Activated T-helper 1 cell treated with Interleukin-2 at 50 U/mL for 16 hours (primary cell): Measurements from ENCODE around the gene KANSL1.

Experiments
- DNase-seq: peaks from one replicate; pipeline ENCODE4 v3.0.0-alpha.2; 2020; ENCODE audit warnings: low read depth

Gene KANSL1

GRCh38 chr17:46169913-46170638, 23.2 kb downstream of the KANSL1 start:
- no peak for DNase-seq

GRCh38 chr17:46167826-46168569, 25.2 kb downstream of the KANSL1 start:
- no peak for DNase-seq

DNA sequence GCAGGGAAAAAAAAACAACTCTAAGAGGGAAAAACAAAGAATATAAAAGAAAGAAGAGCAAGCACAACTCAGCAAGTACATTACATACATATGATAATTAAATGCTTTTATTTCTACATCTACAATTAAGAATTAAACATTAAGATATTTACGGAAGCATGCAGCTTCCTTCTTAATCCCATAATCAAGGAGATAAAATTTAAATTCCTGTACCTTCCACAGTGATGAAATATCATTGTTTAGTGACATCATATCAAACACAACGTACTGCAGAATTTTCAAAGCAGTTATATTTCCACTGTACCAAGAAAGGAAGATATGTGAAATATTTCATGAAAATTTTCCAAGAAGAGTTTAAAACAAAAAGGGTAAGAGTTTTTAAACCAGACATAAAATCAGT, 26.0 kb downstream of the KANSL1 start:
- DNase-seq = no peak

DNA sequence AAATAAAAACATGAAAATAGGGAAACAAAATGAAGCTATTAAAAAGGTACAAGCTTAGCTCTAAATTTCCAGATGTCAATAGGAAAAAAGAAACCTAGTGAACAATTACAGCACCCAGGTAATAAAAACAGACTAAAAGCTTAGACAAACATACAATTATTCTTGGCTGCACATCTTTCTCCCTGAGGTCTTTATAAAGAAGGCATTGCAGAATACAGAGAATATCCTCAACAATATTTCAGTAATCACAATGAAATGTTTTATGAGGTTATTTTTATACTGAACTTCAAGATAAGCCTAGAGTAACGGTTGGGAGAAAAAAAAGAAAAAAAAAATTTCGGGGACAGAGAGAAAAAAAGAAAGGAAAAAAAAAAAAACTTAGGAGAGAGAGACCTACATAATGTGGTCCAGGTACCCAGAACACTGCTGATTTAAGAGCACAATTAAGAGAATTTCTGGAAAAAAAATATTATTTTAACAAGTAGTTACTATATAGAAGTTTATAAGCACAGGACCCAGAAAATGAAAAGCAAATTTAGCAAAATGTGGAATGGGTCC, 26.5 kb downstream of the KANSL1 start:
- no peak for DNase-seq

DNA sequence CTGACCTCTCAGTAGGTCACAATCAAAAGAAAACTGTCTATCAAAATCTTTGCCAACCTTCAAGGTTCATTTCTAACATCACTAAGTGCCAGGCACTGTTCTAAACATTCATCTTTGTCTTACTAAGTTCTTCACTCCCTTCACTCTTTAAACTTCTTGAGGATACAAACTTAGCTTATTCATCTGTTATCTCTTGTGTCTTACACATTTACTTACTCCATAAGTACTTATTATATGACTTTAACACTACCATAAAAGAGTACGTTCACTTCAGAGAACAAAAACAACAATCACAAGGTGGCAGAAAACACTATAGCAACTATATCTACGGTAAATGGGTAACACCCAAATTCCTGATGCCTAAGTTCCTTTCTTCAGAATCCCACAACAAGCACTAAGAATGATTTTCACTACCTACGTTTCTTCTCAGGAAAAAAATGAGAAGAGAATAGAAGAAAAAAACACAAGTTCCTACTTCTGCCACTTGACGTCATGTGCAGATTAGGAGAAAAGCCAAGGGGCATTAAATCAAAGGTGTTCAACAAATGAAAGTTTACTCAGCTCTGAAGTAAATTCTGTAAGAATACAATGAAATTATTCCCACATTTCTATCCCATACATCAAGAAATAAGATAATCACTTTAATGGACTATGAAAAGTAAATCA, 29.2 kb downstream of the KANSL1 start:
- DNase-seq = no peak

- DNase-seq = no peak
These were observed 29.9 kb downstream of the KANSL1 start for GRCh38 chr17:46163316-46163715.

GRCh38 chr17:46162866-46163265, 30.4 kb downstream of the KANSL1 start:
- no peak for DNase-seq

DNA sequence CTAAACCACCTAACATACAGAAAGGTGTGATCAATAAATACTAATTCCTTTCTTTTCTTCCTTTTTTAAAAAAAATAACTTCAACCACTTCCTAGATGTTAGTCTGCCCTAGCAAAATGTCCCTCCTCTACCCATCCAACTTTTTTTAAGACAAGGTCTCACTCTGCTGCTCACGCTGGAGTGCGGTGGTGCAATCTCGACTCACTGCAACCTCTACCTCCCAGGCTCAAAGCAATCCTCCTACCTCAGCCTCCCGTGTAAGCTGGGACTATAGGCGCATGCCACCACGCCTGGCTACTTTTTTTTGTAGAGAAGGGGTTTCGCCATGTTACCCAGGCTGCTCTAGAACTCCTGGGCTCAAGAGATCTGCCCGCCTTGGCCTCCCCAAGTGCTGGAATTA, 33.1 kb downstream of the KANSL1 start:
- DNase-seq = no peak

- DNase-seq = no peak
These were observed 33.5 kb downstream of the KANSL1 start for GRCh38 chr17:46159686-46160085.

DNA sequence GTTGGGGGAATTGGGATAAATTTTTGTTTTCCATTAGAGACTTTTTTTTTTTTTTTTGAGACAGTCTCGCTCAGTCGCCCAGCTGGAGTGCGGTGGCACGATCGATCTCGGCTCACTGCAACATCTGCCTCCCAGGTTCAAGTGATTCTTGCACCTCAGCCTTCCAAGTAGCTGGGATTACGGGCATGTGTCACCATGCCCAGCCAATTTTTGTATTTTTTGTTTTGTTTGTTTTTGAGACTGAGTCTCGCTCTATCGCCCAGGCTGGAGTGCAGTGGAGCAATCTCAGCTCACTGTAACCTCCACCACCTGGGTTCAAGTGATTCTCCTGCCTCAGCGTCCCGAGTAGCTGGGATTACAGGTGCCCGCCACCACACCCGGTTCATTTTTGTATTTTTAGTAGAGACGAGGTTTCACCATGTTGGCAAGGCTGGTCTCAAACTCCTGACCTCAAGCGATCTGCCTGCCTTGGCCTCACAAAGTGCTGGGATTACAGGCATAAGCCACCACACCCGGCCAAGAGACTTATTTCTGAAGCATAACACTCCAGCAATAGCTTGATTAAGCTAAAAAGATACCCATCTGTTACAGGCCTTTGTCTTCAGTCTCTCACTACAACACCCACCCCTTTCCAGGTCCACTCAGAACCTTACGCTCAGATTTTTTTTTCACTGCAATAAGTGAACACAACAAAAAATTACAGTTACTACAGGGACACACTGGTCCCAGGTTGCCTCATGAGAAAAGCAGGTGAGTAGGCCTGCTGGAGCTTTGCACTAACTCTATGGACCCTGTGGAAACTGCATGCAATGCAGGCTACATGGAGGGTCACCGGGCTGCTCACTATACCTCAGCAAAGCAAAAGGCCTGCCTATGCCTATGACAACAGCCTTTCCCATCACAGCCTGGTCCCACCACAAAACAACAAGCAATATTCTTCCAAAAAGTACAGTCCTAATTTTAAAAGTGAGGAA, 34.6 kb downstream of the KANSL1 start:
- no peak for DNase-seq

DNA sequence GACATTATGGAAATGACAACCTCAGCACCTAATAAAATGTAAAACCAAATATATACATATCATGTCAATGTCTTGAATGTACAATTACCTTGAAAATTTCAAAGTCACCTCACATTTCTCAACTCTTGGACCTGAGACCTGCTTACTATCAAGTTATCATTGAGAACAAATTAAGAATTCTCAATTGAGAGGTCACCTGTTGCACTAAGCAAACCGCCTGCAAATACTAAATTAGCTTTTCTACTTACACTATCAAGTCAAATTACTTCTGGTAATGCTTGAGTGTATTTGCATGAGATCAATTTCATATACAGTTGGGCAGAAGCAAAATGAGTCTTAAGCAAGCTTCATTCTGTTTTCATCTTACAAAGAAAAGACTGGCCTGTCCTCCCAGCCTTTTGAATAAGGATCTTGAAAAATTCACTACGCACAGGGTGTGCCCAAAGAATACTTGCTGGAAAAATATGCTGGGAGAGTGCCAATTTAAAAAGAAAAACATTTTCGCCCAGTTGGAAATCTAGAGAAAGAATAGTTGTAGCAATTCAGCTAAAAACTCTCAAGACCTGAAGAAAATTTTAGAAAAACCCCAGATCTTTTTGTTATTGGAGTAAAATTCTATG, 35.7 kb downstream of the KANSL1 start:
- DNase-seq = no peak

GRCh38 chr17:46154151-46154816, 38.9 kb downstream of the KANSL1 start:
- DNase-seq = no peak

GRCh38 chr17:46152423-46152822, 40.8 kb downstream of the KANSL1 start:
- no peak for DNase-seq

GRCh38 chr17:46151762-46152161, 41.5 kb downstream of the KANSL1 start:
- no peak for DNase-seq

DNA sequence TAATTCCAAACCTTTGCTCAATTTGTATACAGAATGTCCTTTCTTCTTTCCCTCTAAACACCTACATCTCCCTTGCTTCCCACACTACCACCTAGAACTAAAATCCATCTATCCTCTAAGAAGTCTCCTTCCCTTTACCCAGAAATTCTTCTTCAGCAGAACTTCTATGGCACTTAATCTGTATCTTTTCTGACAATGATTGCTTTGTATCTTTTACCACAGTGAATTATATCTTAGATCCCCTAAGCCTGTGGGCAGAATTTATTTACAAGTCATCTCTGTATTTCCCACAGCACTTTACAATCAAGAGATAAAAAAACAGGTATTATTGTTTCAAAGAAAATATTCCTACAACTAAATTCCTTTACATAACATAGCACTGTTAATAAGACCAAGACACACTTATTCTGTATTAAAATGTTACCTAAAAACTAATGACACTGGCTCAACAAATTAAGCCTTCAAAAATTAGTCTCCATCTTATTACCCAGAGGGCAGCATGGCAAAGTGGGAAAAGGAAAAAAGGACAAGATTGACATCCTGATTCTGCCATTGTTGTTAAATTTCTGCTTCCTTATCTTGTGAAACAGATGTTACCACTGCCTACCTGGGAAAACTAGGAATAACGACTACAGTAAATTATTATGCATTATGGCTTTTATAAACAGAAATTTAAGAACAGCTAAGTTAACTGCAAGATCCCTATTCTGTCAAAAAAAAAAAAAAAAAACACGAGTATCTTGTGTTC, 42.8 kb downstream of the KANSL1 start:
- no peak for DNase-seq

GRCh38 chr17:46148247-46148646, 45.0 kb downstream of the KANSL1 start:
- no peak for DNase-seq

- no peak for DNase-seq
These were observed 45.9 kb downstream of the KANSL1 start for GRCh38 chr17:46147296-46147695.

GRCh38 chr17:46144246-46144645, 49.0 kb downstream of the KANSL1 start:
- DNase-seq = no peak

GRCh38 chr17:46143827-46144236, 49.4 kb downstream of the KANSL1 start:
- no peak for DNase-seq

GRCh38 chr17:46141645-46142044, 51.6 kb downstream of the KANSL1 start:
- DNase-seq = no peak
